Measurements from ENCODE around the gene SMIM45.

Gene SMIM45

GRCh38 chr22:41933411-41934177 lies 18.4 kb upstream of the SMIM45 start:
- Histone ChIP-seq H4K8ac (replicated peaks; ENCODE audit: insufficient read length, low read depth, low read length) (no peak overlapping the region), H3K27ac (ENCODE audit: insufficient read length, low read depth, low read length) (no peak overlapping the region), H4K5ac (ENCODE audit: insufficient read length, low read depth, low read length) (no peak overlapping the region), H2BK15ac (ENCODE audit: low read depth, low read length) (no peak overlapping the region), H2AK5ac (ENCODE audit: insufficient read length, low read length) (no peak overlapping the region), H3K79me2 (ENCODE audit: insufficient read depth, low read length) (no peaks in the 10 kb centered on the region), H3K4me1 (ENCODE audit: insufficient read depth, low read length) (no peaks in the 10 kb centered on the region), H2BK120ac (ENCODE audit: low read depth, low read length, poor library complexity, severe bottlenecking) (no peak overlapping the region), H3K23ac (ENCODE audit: insufficient read length, low read depth, low read length) (no peak overlapping the region), H3K9ac (ENCODE audit: extremely low read depth, insufficient read length, low read length) (no peak overlapping the region), H3K4me2 (ENCODE audit: insufficient read depth, insufficient read length, low read length) (no peak overlapping the region), H4K20me1 (ENCODE audit: control insufficient read depth, insufficient read depth, insufficient read length) (no peaks in the 10 kb centered on the region), H3K9me3 (ENCODE audit: control insufficient read depth, low read depth, low read length) (no peaks in the 10 kb centered on the region), H3T11ph (ENCODE audit: low read length) (no peak overlapping the region), H3K4ac (ENCODE audit: low read depth, low read length) (no peak overlapping the region), H2AFZ (ENCODE audit: low read length) (no peak overlapping the region), H3K79me1 (ENCODE audit: insufficient read depth, low read depth, low read length, poor library complexity, severe bottlenecking) (no peaks in the 10 kb centered on the region), H2BK5ac (ENCODE audit: insufficient read length, low read length) (no peak overlapping the region), H2BK20ac (ENCODE audit: low read depth, low read length, poor library complexity, severe bottlenecking) (no peak overlapping the region), H3K14ac (ENCODE audit: insufficient read depth, low read length) (no peak overlapping the region; the same call in 1 of the 2 replicates), H2BK12ac (ENCODE audit: insufficient read length, low read depth, low read length) (no peak overlapping the region), H3K56ac (ENCODE audit: insufficient read length, low read depth, low read length) (no peak overlapping the region), H3K23me2 (ENCODE audit: insufficient read length, low read depth, low read length, poor library complexity, severe bottlenecking) (no peaks in the 10 kb centered on the region), H3K27me3 (ENCODE audit: insufficient read depth, low read length) (no peaks in the 10 kb centered on the region), H4K91ac (ENCODE audit: insufficient read length, low read depth, low read length) (no peak overlapping the region), H3K18ac (ENCODE audit: insufficient read length, low read depth, low read length) (no peak overlapping the region)
- no peak for TF ChIP-seq CTCF (conservative IDR thresholded peaks at IDR 0.05)
- H3K4me3 Mint-ChIP-seq: no peak overlapping the region
- WGBS (ENCODE audit: extremely low coverage, insufficient read length, low lambda C conversion rate): no CpG with 5 or more reads among the region's 16 CpGs
- peaks cover 9 to 10% of the 10 kb centered on the region in 2 experiments for H3K4me1 Mint-ChIP-seq
- no peaks in the 10 kb centered on the region for H3K9me3 Mint-ChIP-seq
- no peak for DNase-seq
- H3K27ac Mint-ChIP-seq: no peak overlapping the region
- peaks cover 13% of the 10 kb centered on the region for H3K27me3 Mint-ChIP-seq (ENCODE audit: low read depth)
- H3K36me3 Mint-ChIP-seq (ENCODE audit: insufficient read depth in 1 of 3, low read depth in 3 of 3): peaks cover 10 to 20% (median 19%) of the 10 kb centered on the region in 3 experiments; a peak in 6 of 7 replicates
